ENCODE data around the gene CADM3. TPM values are rescaled to one million over a fixed set of nuclear protein-coding genes. Genes with fewer than 3 reads are reported as not detected.

CADM3 gene
- polyA plus RNA-seq, 6 donors from 2014 or later, result not detected

DNA sequence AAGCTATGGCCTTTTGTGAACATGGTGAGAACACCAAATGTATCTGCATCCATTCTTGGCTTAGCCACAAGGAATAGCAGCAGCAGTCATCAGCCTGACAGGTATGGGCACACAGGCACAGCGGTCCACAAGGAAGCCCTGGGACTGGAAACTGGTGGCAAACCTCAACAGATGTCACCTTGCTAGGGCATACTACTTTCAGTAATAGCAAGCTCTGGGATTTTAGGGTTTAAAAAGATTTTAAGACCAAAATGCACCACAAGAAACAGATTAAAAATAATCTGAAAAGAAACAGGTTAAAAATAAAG, 9.7 kb upstream of the CADM3 start:
- H3K27me3 Mint-ChIP-seq, result peaks cover 4 to 22% (median 6%) of the 10 kb centered on the region in 3 donors
- H3K4me3 Mint-ChIP-seq, result peak overlapping the region in 1 of 8 donors; percentile 41
- peaks cover 0 to 2% (median 0%) of the 10 kb centered on the region in 7 donors for H3K9me3 Mint-ChIP-seq

GRCh38 chr1:159162516-159163265, 8.7 kb upstream of the CADM3 start:
- Mint-ChIP-seq H3K4me1 (peaks cover 7 to 16% (median 14%) of the 10 kb centered on the region in 3 donors), H3K27me3 (peaks cover 3 to 14% (median 4%) of the 10 kb centered on the region in 3 donors), H3K36me3 (peaks cover 0 to 4% of the 10 kb centered on the region in 2 donors), H3K27ac (peak overlapping the region in 1 of 6 donors; percentile 2), H3K9me3 (no peaks in the 10 kb centered on the region), H3K4me3 (no peak overlapping the region)
- no peak for DNase-seq
- ATAC-seq (ENCODE audit: low read depth in 2 of 2), result no peak

More for the DNA sequence above, 9.7 kb upstream of the CADM3 start:
- H3K4me1 Mint-ChIP-seq, result peaks cover 7 to 16% (median 14%) of the 10 kb centered on the region in 3 donors
- H3K36me3 Mint-ChIP-seq, result peaks cover 5 to 14% of the 10 kb centered on the region in 2 donors
- peak overlapping the region in 1 of 6 donors; percentile 54 for H3K27ac Mint-ChIP-seq
- DNase-seq (no peak), ATAC-seq (ENCODE audit: low read depth in 2 of 2) (no peak)

DNA sequence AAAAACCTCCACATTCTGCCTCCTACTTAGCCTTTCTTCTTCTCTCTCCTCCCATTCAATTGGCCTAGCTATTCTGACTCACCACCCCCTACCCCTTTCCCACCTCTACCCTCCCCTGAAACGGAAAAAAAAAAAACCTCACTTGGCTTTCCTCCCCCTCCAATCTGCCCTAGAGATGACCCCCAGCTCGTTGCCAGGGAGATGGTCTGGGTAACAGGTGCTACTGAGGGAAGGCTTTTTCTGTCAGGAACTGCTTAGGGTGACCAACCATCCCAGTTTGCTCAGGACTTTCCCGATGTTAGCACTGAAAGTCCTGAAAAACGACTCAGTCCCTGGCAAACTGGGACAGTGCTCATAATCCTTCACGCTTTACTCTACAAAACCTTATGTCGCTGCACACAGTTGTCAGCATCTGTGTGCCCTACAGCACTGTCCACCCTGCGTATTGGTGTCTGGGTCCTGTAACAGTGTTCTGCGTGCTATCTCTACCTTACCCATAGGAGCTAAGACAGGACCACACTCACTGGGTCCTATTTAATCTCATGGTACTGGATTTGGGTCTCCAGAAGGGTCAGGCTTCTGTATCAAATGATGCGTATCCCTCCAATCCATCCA, 7.7 kb upstream of the CADM3 start:
- Mint-ChIP-seq H3K36me3 (no peaks in the 10 kb centered on the region), H3K4me1 (peaks cover 7 to 16% (median 14%) of the 10 kb centered on the region in 3 donors), H3K27me3 (peaks cover 5 to 18% (median 13%) of the 10 kb centered on the region in 3 donors), H3K9me3 (no peaks in the 10 kb centered on the region), H3K27ac (peak overlapping the region in 2 of 6 donors; percentile 52 to 72), H3K4me3 (no peak overlapping the region)
- no peak for DNase-seq
- no peak for ATAC-seq (ENCODE audit: low read depth in 2 of 2)

GRCh38 chr1:159168043-159168442, 3.4 kb upstream of the CADM3 start:
- peaks cover 6 to 18% of the 10 kb centered on the region in 2 donors for H3K36me3 Mint-ChIP-seq
- H3K27ac Mint-ChIP-seq, result no peak overlapping the region
- ATAC-seq (ENCODE audit: low read depth in 2 of 2) (no peak), DNase-seq (no peak)
- H3K27me3 Mint-ChIP-seq, result peaks cover 28 to 50% (median 49%) of the 10 kb centered on the region in 3 donors
- peaks cover 0 to 2% (median 0%) of the 10 kb centered on the region in 7 donors for H3K9me3 Mint-ChIP-seq
- peaks cover 14 to 22% (median 18%) of the 10 kb centered on the region in 3 donors for H3K4me1 Mint-ChIP-seq
- H3K4me3 Mint-ChIP-seq, result no peak overlapping the region

- peaks cover 43 to 76% (median 73%) of the 10 kb centered on the region in 3 donors for H3K27me3 Mint-ChIP-seq
- no peak overlapping the region for H3K27ac Mint-ChIP-seq
- peak overlapping the region in 4 of 8 donors; percentile 5 to 29 (median 14) for H3K4me3 Mint-ChIP-seq
- H3K4me1 Mint-ChIP-seq, result peaks cover 15 to 23% (median 20%) of the 10 kb centered on the region in 3 donors
- H3K9me3 Mint-ChIP-seq, result peaks cover 0 to 2% (median 0%) of the 10 kb centered on the region in 7 donors
- H3K36me3 Mint-ChIP-seq, result peaks cover 6 to 31% of the 10 kb centered on the region in 2 donors
- DNase-seq, result no peak
- no peak for ATAC-seq (ENCODE audit: low read depth in 2 of 2)
Observed at GRCh38 chr1:159170639-159171038, 776 bp upstream of the CADM3 start.

GRCh38 chr1:159171688-159172501, 480 bp downstream of the CADM3 start:
- Mint-ChIP-seq H3K36me3 (peaks cover 6 to 31% of the 10 kb centered on the region in 2 donors), H3K4me3 (peak overlapping the region; percentile 44 to 90 (median 76)), H3K27ac (peak overlapping the region in 1 of 6 donors; percentile 29), H3K4me1 (peaks cover 15 to 23% (median 20%) of the 10 kb centered on the region in 3 donors), H3K9me3 (peaks cover 0 to 2% (median 0%) of the 10 kb centered on the region in 7 donors), H3K27me3 (peaks cover 44 to 80% (median 74%) of the 10 kb centered on the region in 3 donors)
- ATAC-seq (ENCODE audit: low read depth in 2 of 2) (peak; percentile 37), DNase-seq (no peak)

DNA sequence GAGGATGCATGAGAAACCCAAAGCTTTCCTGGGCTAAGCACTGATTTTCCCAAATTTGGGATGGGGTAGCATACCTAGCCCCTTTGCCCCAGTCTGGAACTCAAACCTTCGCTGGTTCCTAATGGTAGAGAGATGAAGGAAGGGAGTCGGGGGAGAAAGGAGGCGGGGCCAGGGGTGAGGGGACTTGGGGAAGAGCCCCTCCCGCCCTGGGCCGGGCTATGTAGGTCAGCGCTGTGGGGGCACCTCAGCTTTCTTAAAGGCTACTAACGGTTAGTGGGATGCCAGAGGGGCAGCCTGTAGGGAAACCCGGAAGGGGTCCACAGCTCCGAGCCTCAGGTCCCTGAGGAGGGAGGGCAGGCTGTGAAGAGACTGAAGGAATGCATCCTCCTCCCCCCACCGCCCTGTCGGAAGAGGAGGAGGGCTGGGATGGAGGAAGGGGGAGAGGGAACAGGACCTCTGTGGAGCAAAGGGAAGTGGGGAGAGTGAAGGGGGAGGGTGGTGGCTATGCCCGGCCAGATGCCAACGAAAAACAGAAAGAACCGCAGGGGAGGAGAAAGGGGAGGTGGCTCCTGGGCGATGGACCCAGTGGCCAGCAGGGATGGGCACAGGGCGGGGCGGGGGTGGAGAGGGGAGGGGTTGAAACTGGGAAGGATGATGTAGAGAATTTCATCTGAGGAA, 1.3 kb downstream of the CADM3 start:
- Mint-ChIP-seq H3K4me1 (peaks cover 15 to 23% (median 20%) of the 10 kb centered on the region in 3 donors), H3K27ac (no peak overlapping the region), H3K36me3 (peaks cover 6 to 39% of the 10 kb centered on the region in 2 donors), H3K27me3 (peaks cover 49 to 85% (median 78%) of the 10 kb centered on the region in 3 donors), H3K9me3 (peaks cover 0 to 2% (median 0%) of the 10 kb centered on the region in 7 donors), H3K4me3 (peak overlapping the region in 6 of 8 donors; percentile 10 to 88 (median 60))
- ATAC-seq (ENCODE audit: low read depth in 2 of 2), result no peak
- no peak for DNase-seq

DNA sequence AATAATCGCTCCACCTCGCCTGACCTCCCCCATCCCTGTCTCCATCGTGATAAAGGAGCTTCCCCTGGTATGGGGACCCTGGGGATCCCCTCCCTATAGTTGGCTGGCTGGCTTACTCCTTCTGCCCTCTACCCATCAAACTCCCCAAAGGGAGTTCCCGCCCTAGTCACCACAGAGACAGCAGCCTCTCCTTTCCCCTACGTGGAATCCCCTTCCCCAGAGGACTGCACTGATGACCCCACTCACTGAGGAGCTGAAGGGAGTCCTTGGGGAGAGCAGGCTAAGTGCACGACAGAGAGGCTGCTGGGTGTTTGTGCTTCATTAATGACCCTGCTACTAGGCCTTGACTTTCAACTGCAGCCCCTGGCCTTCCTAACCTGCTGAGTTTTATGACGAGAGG, 1.9 kb downstream of the CADM3 start:
- ATAC-seq (ENCODE audit: low read depth in 2 of 2) (no peak), DNase-seq (no peak)
- peak overlapping the region in 5 of 8 donors; percentile 8 to 71 (median 26) for H3K4me3 Mint-ChIP-seq
- peaks cover 15 to 23% (median 20%) of the 10 kb centered on the region in 3 donors for H3K4me1 Mint-ChIP-seq
- H3K27me3 Mint-ChIP-seq, result peaks cover 52 to 82% (median 73%) of the 10 kb centered on the region in 3 donors
- no peak overlapping the region for H3K27ac Mint-ChIP-seq
- peaks cover 6 to 39% of the 10 kb centered on the region in 2 donors for H3K36me3 Mint-ChIP-seq
- peaks cover 0 to 2% (median 0%) of the 10 kb centered on the region in 7 donors for H3K9me3 Mint-ChIP-seq

- ATAC-seq (ENCODE audit: low read depth in 2 of 2) (no peak), DNase-seq (no peak)
- H3K9me3 Mint-ChIP-seq, result no peaks in the 10 kb centered on the region
- H3K36me3 Mint-ChIP-seq, result peaks cover 3 to 34% of the 10 kb centered on the region in 2 donors
- no peak overlapping the region for H3K27ac Mint-ChIP-seq
- H3K27me3 Mint-ChIP-seq, result peaks cover 51 to 84% (median 71%) of the 10 kb centered on the region in 3 donors
- no peak overlapping the region for H3K4me3 Mint-ChIP-seq
- H3K4me1 Mint-ChIP-seq, result peaks cover 15 to 22% (median 20%) of the 10 kb centered on the region in 3 donors
Observed at GRCh38 chr1:159175571-159175970, 4.2 kb downstream of the CADM3 start.

GRCh38 chr1:159177272-159177907, 6.0 kb downstream of the CADM3 start:
- H3K27ac Mint-ChIP-seq, result no peak overlapping the region
- H3K9me3 Mint-ChIP-seq, result no peaks in the 10 kb centered on the region
- H3K4me3 Mint-ChIP-seq, result no peak overlapping the region
- DNase-seq, result no peak
- H3K4me1 Mint-ChIP-seq, result peaks cover 7 to 16% (median 10%) of the 10 kb centered on the region in 3 donors
- ATAC-seq (ENCODE audit: low read depth in 2 of 2), result no peak
- H3K27me3 Mint-ChIP-seq, result peaks cover 48 to 87% (median 74%) of the 10 kb centered on the region in 3 donors
- peaks cover 0 to 29% of the 10 kb centered on the region in 2 donors for H3K36me3 Mint-ChIP-seq

- H3K4me1 Mint-ChIP-seq, result peaks cover 0 to 15% (median 0%) of the 10 kb centered on the region in 3 donors
- peaks cover 40 to 69% (median 59%) of the 10 kb centered on the region in 3 donors for H3K27me3 Mint-ChIP-seq
- no peak overlapping the region for H3K4me3 Mint-ChIP-seq
- H3K36me3 Mint-ChIP-seq, result peaks cover 0 to 29% of the 10 kb centered on the region in 2 donors
- H3K9me3 Mint-ChIP-seq, result no peaks in the 10 kb centered on the region
- ATAC-seq (ENCODE audit: low read depth in 2 of 2), result no peak
- no peak overlapping the region for H3K27ac Mint-ChIP-seq
- DNase-seq, result no peak
Observed at GRCh38 chr1:159179906-159180305, 8.5 kb downstream of the CADM3 start.

- ATAC-seq (ENCODE audit: low read depth in 2 of 2) (no peak), DNase-seq (no peak)
- H3K4me3 Mint-ChIP-seq, result no peak overlapping the region
- H3K27me3 Mint-ChIP-seq, result peaks cover 35 to 63% (median 53%) of the 10 kb centered on the region in 3 donors
- no peak overlapping the region for H3K27ac Mint-ChIP-seq
- H3K4me1 Mint-ChIP-seq, result peaks cover 0 to 12% (median 0%) of the 10 kb centered on the region in 3 donors
- no peaks in the 10 kb centered on the region for H3K9me3 Mint-ChIP-seq
- H3K36me3 Mint-ChIP-seq, result peaks cover 0 to 23% of the 10 kb centered on the region in 2 donors
Observed at GRCh38 chr1:159180516-159180915, 9.1 kb downstream of the CADM3 start.
